Upper lobe of right lung (tissue), 1 donor: ENCODE results near the gene GPNMB. TPM values are rescaled to one million over a fixed set of nuclear protein-coding genes. Genes with fewer than 3 reads are reported as not detected.

ENCODE experiments used
- ATAC-seq: fragments of 200-7000 bp; cut with Tn5 transposase; one replicate; pipeline ENCODE4 v1.9.1; 2020; ENCODE audit warnings: mild to moderate bottlenecking, moderate library complexity
- DNase-seq: peaks from one replicate; pipeline ENCODE4 v3.0.0-alpha.2; 2020
- H3K27ac ChIP-seq: fragments of 200-600 bp; one replicate; pipeline ENCODE4 v1.8.0; 2022
- H3K27me3 ChIP-seq: fragments of 200-600 bp; one replicate; pipeline ENCODE4 v1.8.0; 2022; ENCODE audit warnings: mild to moderate bottlenecking
- H3K36me3 ChIP-seq: fragments of 200-600 bp; one replicate; pipeline ENCODE4 v1.8.0; 2022
- H3K4me1 ChIP-seq: fragments of 200-600 bp; one replicate; pipeline ENCODE4 v1.8.0; 2022
- H3K4me3 ChIP-seq: fragments of 200-600 bp; one replicate; pipeline ENCODE4 v1.8.0; 2022; ENCODE audit warnings: mild to moderate bottlenecking
- H3K9me3 ChIP-seq: fragments of 200-600 bp; one replicate; pipeline ENCODE4 v1.8.0; 2022
- CTCF ChIP-seq: fragments of 200-600 bp; IDR thresholded peaks from one replicate; pipeline ENCODE4 v1.8.0; 2022; ENCODE audit warnings: antibody characterized with exemption
- intact Hi-C: fragments of 100-400 bp; cut with DNase I; formaldehyde crosslinking; loops from one replicate; pipeline ENCODE4 v1.11.0; 2022
- total RNA-seq: library from RNA; stranded (reverse); fragmentation: NEBNext Ultra II Directional; extraction: Animal tissue kit (Norgen Biotek cat#: 25700); gene quantifications from one replicate; pipeline ENCODE4 v1.2.1, GENCODE V29; 2021
- donor health status: DM: no; HTN: yes; CAD: no; lungs with severe emphysema.

Gene GPNMB
- total RNA-seq, 1 donor from 2014 or later, result 322 TPM

GRCh38 chr7:23277359-23277989 is 30.9 kb downstream of the GPNMB start:
- ATAC-seq, result peak; percentile 82
- Histone ChIP-seq H3K27ac (no peak overlapping the region), H3K4me1 (peaks cover 4% of the 10 kb centered on the region), H3K27me3 (no peaks in the 10 kb centered on the region), H3K9me3 (no peaks in the 10 kb centered on the region), H3K4me3 (no peak overlapping the region), H3K36me3 (no peaks in the 10 kb centered on the region)
- intact Hi-C loops, result no loop called here
- TF ChIP-seq CTCF, result peak; percentile 73
- DNase-seq, result no peak

- H3K27ac ChIP-seq, result no peak overlapping the region
- H3K36me3 ChIP-seq, result no peaks in the 10 kb centered on the region
- H3K27me3 ChIP-seq, result no peaks in the 10 kb centered on the region
- H3K4me3 ChIP-seq, result no peak overlapping the region
- intact Hi-C loops, result no loop called here
- no peak for ATAC-seq
- TF ChIP-seq CTCF, result no peak
- no peaks in the 10 kb centered on the region for H3K4me1 ChIP-seq
- DNase-seq, result no peak
- no peaks in the 10 kb centered on the region for H3K9me3 ChIP-seq
Observed at GRCh38 chr7:23279819-23280525, 33.4 kb downstream of the GPNMB start.

- Histone ChIP-seq H3K27me3 (no peaks in the 10 kb centered on the region), H3K9me3 (no peaks in the 10 kb centered on the region), H3K27ac (no peak overlapping the region), H3K4me3 (no peak overlapping the region), H3K4me1 (no peaks in the 10 kb centered on the region), H3K36me3 (no peaks in the 10 kb centered on the region)
- intact Hi-C loops, result no loop called here
- no peak for TF ChIP-seq CTCF
- ATAC-seq (no peak), DNase-seq (no peak)
Observed at GRCh38 chr7:23283086-23283485, 36.5 kb downstream of the GPNMB start.

GRCh38 chr7:23284871-23285270 is 38.3 kb downstream of the GPNMB start:
- TF ChIP-seq CTCF, result no peak
- ATAC-seq, result no peak
- Histone ChIP-seq H3K27ac (no peak overlapping the region), H3K4me1 (no peaks in the 10 kb centered on the region), H3K4me3 (no peak overlapping the region), H3K36me3 (no peaks in the 10 kb centered on the region), H3K27me3 (no peaks in the 10 kb centered on the region), H3K9me3 (no peaks in the 10 kb centered on the region)
- intact Hi-C loops, result no loop called here
- no peak for DNase-seq

GRCh38 chr7:23285657-23286646 is 39.4 kb downstream of the GPNMB start:
- Histone ChIP-seq H3K4me3 (no peak overlapping the region), H3K4me1 (no peaks in the 10 kb centered on the region), H3K9me3 (no peaks in the 10 kb centered on the region), H3K36me3 (no peaks in the 10 kb centered on the region), H3K27me3 (no peaks in the 10 kb centered on the region), H3K27ac (no peak overlapping the region)
- intact Hi-C loops, result no loop called here
- DNase-seq (no peak), ATAC-seq (no peak)
- TF ChIP-seq CTCF, result no peak
